NCI-H510A (cell line): Measurements from ENCODE around the gene PPP3R1.

ENCODE experiments used
- DNase-seq: peaks from one replicate; lab custom pipeline; 2025; lab: John Stamatoyannopoulos, UW

Gene PPP3R1

DNA sequence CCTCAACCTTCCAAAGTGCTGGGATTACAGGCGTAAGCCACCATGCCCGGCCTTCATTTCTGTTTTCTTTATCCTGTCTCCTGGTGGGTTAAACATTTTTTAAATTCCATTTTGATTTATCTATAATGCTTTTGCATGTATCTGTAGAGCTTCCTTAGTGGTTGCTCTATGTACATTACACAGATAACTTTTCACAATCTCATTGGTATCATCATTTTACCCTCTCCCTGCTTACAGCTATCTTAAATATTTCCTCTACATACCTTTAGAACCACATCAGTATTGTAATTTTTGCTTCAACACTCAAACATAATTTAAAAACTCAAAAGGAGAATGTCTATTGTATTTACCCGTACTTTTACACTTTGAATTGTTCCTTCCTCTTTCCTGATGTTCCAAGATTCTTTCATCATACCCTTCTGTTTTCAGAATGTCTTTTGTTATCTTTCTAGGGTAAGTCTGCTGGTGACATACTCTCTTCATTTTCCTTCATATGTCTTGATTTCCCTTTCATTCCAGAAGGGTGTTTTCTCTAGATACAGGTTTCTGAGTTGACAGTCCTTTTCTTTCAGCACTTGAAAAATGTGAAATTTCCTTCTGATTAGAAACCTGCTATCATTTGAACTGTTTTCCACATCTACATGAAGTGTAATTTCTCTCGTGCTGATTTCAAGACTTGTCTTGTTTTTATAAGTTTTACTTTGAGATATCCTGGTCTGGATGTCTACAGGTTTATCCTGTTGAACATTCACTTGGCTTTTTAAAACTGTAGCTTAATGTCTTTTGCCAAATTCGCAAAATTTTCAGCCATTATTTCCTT, 21.9 kb downstream of the PPP3R1 start:
- DNase-seq, result no peak

GRCh38 chr2:68226794-68227193, 25.5 kb downstream of the PPP3R1 start:
- no peak for DNase-seq

GRCh38 chr2:68225119-68225632, 27.2 kb downstream of the PPP3R1 start:
- no peak for DNase-seq

DNA sequence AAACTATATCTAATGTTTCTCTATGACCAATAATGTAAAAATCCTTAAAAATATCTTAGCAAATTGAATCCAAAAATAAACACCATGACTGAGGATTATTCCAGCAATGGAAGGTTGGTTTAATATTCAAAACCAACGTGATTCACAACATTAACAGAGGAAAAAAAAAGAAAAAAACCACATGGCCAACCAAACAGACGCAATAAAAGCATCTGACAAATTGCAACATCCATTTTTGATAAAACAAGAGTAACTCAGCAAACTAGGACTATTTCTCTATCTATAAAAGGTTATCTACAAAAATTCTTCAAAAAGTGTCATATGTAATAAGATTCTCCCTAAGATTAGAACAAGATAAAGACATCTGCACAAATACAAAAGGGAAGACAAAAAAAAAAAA, 28.9 kb downstream of the PPP3R1 start:
- no peak for DNase-seq

GRCh38 chr2:68222287-68222686, 30.0 kb downstream of the PPP3R1 start:
- DNase-seq, result no peak

- DNase-seq, result no peak
Measured at GRCh38 chr2:68218343-68218901, 33.9 kb downstream of the PPP3R1 start.

- DNase-seq, result no peak
Measured at GRCh38 chr2:68217729-68218128, 34.6 kb downstream of the PPP3R1 start.

DNA sequence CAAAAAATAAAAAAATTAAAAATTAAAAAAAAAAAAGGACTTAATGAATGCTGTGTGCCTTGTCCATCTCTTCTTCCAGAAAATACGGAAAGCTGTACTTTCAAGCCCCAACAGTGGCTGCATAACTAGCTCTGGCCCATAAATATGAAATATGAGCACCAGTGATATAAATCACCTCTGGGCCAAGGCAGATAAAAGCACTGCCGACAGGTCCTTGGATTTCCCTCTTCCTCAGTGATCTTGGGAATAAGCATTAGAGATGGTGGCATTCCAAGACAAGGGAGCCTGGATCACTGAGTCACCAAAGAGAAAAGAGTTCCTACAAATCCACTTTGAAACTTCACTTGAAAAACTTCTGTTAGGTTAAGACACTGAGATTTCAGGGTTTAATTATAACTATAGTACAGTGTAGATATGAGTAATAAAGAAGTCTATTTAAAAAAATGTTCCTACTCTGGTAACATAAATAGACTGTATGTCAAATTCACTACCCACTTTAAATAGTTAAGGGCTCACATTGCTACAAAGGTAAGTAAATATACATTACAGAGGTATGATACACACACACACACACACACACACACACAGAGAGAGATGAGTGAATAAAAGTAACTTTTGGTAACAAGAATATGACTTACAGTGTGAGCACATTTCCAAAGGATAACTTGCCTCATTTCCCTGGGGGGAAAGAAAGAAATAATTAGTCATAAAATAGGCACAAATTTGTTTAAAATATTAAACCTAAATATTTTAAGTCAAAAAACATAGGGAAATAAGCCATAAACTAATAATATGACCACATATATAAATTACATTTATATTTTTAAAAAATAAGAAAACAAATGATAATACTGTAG, 35.6 kb downstream of the PPP3R1 start:
- DNase-seq, result no peak

DNA sequence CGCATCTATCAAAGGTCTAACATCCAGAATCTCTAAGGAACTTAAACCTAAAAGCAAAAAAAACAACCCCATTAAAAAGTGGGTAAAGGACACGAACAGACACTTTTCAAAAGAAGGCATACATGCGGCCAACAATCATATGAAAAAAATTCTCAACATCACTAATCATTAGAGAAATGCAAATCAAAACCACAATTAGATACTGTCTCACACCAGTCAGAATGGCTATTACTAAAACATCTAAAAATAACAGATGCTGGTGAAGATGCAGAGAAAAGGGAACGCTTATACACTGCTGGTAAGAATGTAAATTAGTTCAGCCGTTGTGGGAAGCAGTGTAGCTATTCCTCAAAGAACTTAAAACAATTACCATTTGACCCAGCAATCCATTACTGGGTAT, 38.0 kb downstream of the PPP3R1 start:
- DNase-seq, result no peak

DNA sequence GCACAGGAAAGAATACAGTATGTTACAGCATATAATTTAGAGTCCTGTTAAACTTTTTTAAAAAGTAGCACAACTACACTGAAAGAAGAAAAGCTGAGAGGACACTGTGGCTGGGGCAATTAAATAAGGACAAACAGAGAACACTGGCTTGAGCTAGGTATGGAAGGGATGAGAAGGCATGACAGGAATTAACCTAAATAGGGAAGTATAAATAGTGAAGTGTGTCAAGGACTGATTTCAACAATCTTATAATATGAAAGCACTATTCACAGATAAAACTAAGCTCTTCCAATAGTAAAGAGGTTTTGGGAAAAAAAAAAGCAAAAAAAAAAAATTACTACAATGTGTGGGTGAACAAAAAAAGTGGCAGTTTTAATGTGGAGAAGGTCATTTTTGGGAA, 45.5 kb downstream of the PPP3R1 start:
- no peak for DNase-seq

- DNase-seq, result no peak
Measured at GRCh38 chr2:68203587-68203986, 48.7 kb downstream of the PPP3R1 start.

DNA sequence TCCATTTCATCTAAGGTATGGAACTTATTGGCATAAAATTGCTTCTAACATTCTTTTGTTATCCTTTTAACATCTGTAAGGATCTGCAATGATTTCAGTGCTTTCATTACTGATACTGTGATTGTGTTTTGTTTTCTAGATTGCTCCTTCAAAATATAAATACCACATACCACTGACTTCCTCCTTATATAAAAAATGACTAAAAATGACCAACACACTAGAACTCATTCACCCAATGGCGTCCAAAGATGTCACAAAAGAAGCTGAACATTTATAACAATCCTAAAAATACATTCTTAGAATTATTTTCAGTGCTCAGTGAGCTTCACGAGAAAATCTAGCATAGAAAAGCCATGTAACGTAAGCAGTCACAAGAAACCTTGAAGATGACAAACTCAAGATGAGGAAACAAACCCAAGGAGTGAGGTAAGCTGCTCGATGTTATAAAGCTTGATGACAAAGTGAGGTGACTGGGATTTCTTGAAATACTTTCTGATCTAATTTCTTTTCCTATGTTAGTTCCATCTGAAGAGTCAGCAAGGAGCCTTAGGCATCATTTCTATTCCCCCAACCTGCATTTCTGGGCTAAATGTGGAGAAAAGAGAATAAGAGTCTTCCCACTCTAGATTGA, 52.1 kb downstream of the PPP3R1 start:
- DNase-seq, result no peak

- DNase-seq, result no peak
Measured at GRCh38 chr2:68196120-68196716, 56.1 kb downstream of the PPP3R1 start.

- no peak for DNase-seq
Measured at GRCh38 chr2:68195096-68195495, 57.2 kb downstream of the PPP3R1 start.

DNA sequence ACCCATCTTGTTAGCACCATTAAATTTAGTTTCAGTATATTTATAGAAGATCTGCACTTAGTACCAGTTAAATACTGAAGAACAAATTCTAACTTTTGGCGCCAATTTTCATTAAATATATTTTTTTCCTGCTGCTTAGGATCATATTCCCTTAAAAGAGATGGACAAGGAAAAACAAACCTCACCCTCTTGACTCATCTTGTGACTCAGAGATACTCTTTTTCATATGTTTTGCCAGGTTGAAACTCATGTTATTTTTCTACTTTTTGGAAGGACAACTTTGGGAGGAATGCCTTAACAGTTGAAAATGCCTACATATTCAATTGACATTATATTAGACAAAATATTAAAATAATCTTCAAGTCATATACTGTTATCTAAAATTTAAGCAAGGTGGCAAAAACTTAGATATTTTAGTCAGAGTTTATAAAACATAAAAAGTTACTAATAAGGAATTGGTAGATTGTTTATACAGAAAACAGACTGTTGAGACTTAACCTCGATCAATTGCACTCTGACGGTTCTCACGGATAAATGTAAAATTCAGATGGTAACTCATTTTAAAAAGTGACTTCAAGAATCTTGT, 58.5 kb downstream of the PPP3R1 start:
- DNase-seq, result no peak

GRCh38 chr2:68193144-68193543, 59.2 kb downstream of the PPP3R1 start:
- no peak for DNase-seq

GRCh38 chr2:68190991-68191731, 61.2 kb downstream of the PPP3R1 start:
- no peak for DNase-seq

DNA sequence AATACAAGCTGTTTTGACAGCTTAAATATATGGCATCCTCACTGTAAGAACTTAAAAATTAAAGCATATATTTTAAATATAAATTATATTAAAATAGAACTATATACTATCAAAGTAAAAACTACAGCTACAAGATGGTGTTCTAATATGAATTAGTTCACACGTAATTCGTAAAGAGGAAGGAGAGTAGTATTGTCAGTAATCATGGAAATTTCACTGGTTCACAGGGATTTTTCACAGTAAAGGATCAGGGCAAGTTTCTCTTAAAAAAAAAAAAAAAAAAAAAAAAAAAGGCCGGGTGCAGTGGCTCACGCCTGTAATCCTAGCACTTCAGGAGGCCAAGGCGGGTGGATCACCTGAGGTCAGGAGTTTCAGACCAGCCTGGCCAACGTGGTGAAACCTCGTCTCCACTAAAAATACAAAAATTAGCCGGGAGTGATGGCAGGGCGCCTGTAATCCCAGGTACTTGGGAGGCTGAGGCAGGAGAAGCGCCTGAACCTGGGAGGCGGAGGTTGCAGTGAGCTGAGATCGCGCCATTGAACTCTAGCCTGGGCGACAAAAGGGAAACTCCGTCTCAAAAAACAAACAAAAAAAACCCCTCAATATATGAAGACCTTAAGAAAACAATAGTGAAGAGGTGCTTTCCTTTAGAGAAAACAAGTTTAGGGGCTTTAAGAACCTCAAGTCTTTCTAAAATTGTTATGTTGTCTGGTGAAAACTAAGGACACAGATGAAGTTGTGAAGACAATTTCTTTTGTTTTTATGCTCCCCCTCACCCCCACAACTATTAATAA, 62.1 kb downstream of the PPP3R1 start:
- no peak for DNase-seq

DNA sequence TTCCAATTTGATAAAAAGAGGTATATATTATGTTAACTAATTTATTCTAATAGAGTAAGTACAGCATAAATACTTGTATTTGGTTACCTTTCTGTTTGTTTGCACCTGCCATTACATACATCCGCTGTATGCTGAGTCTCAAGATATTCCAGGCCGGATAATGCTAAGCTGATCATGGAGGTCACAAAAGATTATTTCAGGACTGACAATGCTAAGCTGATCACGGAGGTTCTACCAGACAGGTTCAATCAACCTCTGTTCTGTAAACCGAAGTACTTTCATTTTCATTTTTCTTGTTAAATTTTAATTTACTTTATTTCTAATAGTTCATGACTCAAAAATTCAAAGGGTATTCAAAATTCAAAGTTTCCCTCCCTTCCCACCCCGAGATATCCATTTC, 63.5 kb downstream of the PPP3R1 start:
- DNase-seq, result no peak

- DNase-seq, result no peak
Measured at GRCh38 chr2:68187329-68187728, 65.0 kb downstream of the PPP3R1 start.
